ENCODE results near the gene TRMT10B.
"Not testable (repeated sequence)": the region's sequence is repeated elsewhere in the genome, so short reads cannot be mapped to it uniquely, and the experiment has no call there.

The TRMT10B gene

DNA sequence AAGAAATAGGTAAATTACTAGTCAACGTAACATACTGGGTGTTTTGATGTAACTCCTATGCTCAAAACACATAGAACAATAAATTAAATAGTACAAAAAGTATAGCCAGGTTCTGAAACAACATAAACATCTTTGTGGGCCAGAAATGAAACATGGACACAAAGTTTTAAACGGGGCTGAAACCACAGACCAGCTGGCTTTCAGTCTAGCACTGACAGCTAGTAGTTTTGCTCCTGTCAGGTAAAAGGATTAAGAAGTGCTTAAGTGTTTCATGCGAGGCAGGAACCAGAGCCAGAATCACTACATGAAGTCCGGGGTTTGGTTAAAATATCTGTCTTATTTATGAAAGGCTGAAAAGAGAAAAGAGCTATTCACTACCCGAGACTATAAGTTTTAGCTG, 66.5 kb downstream of the TRMT10B start:
- TF ChIP-seq, protein P1, sequence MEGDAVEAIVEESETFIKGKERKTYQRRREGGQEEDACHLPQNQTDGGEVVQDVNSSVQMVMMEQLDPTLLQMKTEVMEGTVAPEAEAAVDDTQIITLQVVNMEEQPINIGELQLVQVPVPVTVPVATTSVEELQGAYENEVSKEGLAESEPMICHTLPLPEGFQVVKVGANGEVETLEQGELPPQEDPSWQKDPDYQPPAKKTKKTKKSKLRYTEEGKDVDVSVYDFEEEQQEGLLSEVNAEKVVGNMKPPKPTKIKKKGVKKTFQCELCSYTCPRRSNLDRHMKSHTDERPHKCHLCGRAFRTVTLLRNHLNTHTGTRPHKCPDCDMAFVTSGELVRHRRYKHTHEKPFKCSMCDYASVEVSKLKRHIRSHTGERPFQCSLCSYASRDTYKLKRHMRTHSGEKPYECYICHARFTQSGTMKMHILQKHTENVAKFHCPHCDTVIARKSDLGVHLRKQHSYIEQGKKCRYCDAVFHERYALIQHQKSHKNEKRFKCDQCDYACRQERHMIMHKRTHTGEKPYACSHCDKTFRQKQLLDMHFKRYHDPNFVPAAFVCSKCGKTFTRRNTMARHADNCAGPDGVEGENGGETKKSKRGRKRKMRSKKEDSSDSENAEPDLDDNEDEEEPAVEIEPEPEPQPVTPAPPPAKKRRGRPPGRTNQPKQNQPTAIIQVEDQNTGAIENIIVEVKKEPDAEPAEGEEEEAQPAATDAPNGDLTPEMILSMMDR (IDR thresholded peaks at IDR 0.05; ENCODE audit: borderline replicate concordance, insufficient read depth, low read depth, low read length) = no peak
- no peak overlapping the region for H3K4me3 ChIP-seq (ENCODE audit: low read depth, low read length)

DNA sequence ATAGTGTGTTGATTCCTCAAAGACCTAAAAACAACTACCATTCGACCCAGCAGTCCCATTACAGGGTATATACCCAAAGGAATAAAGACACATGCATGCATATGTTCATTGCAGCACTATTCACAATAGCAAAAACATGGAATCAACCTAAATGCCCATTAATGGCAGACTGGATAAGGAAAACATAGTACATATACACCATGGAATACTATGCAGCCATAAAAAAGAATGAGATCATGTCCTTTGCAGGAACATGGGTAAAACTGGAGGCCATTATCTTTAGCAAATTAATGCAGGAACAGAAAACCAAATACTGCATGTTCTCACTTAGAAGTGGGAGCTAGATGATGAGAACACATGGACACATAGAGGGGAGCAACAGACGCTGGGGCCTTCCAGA, 71.6 kb downstream of the TRMT10B start:
- H3K4me3 ChIP-seq (ENCODE audit: low read depth, low read length) = not testable (repeated sequence)

GRCh38 chr9:37827483-37828165, 74.0 kb downstream of the TRMT10B start:
- H3K4me3 ChIP-seq (ENCODE audit: low read depth, low read length) = no peak overlapping the region
- TF ChIP-seq, protein P1 (IDR thresholded peaks at IDR 0.05; ENCODE audit: borderline replicate concordance, insufficient read depth, low read depth, low read length) = no peak
